Erythroblast (primary cell): ENCODE measurements around the gene DNAJB8.

Source experiments
- GATA1 ChIP-seq: IDR thresholded peaks from 2 replicates; pipeline ENCODE4 v1.6.1; 2011; ENCODE audit warnings: low read depth, mild to moderate bottlenecking, control low read depth, low read length, moderate library complexity
- POLR2A ChIP-seq: IDR thresholded peaks from 2 replicates; pipeline ENCODE4 v1.6.1; 2011; ENCODE audit warnings: mild to moderate bottlenecking, low read length

- TF ChIP-seq POLR2A (no peak), GATA1 (no peak)
Observed at GRCh38 chr3:128503751-128504532, 37.3 kb upstream of the DNAJB8 start.
